SW480 (cell line): ENCODE data around the gene EIF3B.
A peak's percentile ranks its signal among the peaks of the same experiment; 100 is the strongest.
"Not testable (repeated sequence)": the region's sequence is repeated elsewhere in the genome, so short reads cannot be mapped to it uniquely, and the experiment has no call there.

ENCODE experiments used
- DNase-seq: peaks from one replicate; pipeline ENCODE4 v3.0.0-alpha.2; 2016; ENCODE audit warnings: low spot score

Gene EIF3B

DNA sequence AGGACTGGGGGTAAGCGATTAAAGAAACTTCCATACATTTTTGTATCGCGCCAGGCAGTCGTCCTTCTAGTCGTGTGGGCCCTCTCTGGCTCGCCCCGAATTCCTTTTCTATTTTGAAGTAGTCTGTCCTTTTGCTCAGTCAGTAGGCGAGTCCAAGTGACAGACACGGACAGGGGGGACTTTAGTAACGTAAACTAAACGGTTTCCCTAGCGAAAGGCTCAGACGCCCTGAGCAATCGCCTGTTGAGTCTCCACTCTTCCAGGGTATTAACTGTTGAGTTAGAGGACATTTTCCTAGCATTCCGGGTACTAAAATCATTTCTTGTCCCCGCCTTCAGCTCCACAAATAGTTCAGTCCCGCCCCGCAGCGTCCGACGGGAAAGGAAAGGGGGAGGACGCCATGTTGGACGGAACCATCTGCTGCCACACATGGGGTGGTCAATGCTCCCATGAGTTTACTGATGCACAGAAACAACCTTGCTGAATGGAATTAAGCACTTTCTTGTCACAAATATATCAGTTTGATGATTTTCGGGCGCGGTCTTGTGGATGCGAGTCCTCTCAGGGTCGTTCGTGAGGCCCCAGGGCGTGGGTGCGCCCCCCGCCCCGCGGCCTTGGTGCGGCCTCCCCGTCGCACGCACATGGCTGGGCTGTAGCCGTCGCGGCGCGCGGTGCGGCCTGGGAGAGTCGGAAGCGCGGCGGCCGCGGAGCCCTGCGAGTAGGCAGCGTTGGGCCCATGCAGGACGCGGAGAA, at the start of gene EIF3B:
Gene EIF3B (plus strand): TSS at position 642 of the 753 bp plus-strand sequence. CDS start 95 bp downstream, at position 737.
- DNase-seq, result peak; percentile 94

DNA sequence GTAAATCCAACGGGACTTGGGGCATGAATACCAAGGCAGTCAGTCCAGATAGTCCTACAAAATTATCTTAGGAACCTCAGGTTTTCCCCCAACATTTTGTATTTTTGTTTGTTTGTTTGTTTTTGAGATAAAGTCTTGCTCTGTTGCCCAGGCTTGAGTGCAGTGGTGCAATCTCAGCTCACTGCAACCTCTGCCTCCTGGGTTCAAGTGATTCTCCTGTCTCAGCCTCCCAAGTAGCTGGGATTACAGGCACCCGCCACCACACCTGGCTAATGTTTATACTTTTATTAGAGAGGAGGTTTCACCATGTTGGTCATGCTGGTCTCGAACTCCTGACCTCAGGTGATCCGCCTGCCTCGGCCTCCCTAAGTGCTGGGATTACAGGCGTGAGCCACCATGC, 49.4 kb upstream of the EIF3B start:
- DNase-seq, result not testable (repeated sequence)

DNA sequence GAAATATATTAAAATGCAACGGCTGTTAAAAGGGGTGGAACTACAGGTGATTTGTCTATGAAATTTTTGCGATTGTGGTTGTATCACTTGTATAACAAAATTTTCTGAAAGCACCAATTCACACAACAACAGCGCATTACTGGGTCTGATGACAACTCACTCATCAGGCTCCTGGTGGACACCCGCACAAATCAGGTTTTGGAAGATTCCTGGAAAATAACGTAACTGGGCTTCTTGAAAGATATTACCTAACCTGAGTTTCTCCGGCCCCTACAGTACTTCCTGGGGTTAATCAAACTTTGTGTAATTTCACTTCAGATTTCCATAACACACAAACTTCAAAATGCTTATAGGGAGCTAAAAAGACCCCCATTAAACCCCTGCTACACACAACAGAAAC, 47.9 kb upstream of the EIF3B start:
- DNase-seq, result no peak

DNA sequence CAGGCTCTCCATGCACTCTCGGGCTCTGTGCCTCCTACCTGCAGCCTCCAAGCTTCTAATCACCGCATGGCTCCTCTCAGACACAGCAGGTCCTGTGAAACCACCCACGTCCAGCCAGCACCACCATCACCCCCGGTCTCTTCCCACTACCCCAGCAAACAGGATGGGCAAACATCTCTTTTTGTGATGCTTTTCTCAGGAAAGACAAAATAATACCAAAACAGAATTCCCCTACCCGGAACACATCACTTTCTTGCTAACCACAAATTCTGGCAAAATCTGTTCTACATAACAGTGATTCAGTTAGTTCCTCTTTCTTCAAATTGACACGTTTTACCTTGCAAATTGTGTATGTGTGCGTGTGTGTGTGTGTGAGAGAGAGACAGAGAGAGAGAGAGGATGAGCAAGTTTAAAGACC, 46.9 kb upstream of the EIF3B start:
- no peak for DNase-seq

- DNase-seq, result peak; percentile 92
Observed at GRCh38 chr7:2309889-2310331, 44.7 kb upstream of the EIF3B start.

- no peak for DNase-seq
Observed at GRCh38 chr7:2312267-2312929, 42.2 kb upstream of the EIF3B start.

GRCh38 chr7:2313450-2314208, 41.0 kb upstream of the EIF3B start:
- DNase-seq, result peak; percentile 48

DNA sequence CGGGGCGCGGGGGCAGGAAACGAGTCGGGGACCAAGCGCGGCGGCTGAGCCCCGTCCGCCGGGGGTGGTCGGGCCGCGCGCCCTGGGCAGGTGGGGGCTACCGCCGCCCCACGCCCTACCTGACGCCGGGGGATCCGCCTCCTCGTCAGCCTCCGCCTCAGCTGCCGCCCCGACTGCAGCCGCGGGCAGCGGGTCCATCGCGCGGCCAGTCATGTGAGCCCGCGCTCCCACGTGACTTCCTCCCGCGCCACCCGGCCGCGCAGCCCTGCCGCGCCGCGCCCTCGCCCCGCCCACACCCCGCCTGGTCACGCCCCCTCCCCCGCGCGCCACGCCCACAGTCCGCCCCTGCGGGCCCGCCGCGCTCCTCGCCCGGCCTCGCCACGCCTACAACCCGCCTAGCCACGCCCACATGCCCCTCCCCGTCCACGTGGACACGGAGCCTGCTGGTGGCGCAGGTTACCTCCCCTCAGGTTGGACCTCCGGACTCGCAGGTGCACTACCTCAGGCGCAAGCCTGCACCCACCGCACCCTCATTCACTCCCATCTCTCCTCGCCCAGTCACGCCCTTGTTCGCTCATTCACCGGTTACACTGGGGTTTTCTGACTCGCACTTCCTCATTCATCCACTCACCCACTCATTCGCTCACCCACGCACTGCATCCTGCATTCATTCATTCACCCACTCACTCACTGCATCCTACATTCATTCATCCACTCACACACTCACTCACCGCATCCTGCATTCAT, 40.2 kb upstream of the EIF3B start, which contains the start of gene SNX8:
Gene SNX8 (minus strand): TSS at position 233 of the 747 bp plus-strand sequence. CDS start 20 bp downstream, at position 213.
- DNase-seq, result peak; percentile 99

DNA sequence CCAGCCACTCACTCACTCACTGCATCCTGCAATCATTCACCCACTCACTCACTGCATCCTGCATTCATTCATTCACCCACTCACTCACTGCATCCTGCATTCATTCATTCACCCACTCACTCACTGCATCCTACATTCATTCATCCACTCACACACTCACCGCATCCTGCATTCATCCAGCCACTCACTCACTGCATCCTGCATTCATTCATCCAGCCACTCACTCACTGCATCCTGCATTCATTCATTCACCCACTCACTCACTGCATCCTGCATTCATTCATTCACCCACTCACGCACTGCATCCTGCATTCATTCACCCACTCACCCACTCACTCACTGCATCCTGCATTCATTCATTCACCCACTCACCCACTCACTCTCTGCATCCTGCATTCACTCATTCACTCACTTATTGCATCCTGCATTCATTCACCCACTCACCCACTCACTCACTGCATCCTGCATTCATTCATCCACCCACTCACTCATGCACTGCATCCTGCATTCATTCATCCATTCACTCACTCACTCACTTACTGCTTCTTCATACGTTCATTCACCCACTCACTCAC, 39.6 kb upstream of the EIF3B start:
- DNase-seq, result not testable (repeated sequence)

- no peak for DNase-seq
Observed at GRCh38 chr7:2315787-2316186, 38.8 kb upstream of the EIF3B start.

- DNase-seq, result no peak
Observed at GRCh38 chr7:2316578-2316977, 38.0 kb upstream of the EIF3B start.

DNA sequence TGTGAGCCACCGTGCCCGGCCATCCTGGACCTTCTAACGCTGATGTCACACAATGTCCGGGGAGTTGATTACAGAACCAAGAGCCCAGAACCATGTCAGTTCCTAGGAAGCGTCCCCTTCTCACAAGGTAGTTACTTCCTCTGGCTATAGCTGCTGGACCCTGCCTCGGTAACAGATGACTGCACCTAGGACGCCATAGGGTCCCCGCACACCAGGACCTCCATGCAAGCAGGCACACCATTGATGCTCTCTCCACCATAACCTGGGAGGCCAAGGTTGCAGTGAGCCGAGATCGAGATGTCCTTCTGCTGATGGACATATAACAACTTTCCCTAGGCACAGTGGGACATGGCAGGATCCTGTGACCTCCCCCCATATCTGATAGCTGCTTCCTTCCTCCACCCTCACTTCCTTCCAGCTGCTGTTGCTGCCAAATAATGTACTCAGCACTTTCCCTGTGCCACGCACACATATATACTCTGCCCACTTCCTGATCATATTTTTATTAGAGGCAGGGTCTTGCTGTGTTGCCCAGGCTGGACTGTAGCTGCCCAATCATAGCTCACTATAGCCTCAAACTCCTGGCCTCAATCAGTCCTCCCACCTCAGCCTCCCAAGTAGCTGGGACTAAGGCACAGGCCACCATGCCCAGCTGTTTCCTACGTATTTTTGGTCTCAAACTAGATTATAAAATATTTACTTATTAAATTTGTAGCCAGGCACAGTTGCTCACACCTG, 36.9 kb upstream of the EIF3B start:
- no peak for DNase-seq

GRCh38 chr7:2321020-2321419, 33.6 kb upstream of the EIF3B start:
- no peak for DNase-seq

DNA sequence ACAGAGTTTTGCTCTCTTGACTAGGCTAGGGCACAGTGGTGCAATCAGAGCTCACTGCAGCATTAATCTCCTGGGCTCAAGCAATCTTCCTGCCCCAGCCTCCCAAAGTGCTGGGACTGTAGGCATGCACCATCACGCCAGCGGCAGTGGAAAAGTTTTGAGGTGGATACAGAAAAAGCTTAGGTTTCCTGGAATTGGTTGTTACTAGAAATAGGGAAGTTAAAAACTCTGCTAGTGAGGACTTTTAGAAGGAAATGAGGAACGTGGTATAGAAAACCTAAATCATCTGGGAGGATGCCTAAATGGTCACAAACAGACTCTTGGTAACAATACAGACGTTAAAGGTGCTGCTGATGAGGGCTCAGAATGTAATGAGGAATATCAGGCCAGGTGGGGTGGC, 29.5 kb upstream of the EIF3B start:
- DNase-seq, result no peak

GRCh38 chr7:2326951-2327350, 27.7 kb upstream of the EIF3B start:
- no peak for DNase-seq

GRCh38 chr7:2330493-2330892, 24.1 kb upstream of the EIF3B start:
- no peak for DNase-seq

GRCh38 chr7:2331707-2332106, 22.9 kb upstream of the EIF3B start:
- DNase-seq, result no peak

DNA sequence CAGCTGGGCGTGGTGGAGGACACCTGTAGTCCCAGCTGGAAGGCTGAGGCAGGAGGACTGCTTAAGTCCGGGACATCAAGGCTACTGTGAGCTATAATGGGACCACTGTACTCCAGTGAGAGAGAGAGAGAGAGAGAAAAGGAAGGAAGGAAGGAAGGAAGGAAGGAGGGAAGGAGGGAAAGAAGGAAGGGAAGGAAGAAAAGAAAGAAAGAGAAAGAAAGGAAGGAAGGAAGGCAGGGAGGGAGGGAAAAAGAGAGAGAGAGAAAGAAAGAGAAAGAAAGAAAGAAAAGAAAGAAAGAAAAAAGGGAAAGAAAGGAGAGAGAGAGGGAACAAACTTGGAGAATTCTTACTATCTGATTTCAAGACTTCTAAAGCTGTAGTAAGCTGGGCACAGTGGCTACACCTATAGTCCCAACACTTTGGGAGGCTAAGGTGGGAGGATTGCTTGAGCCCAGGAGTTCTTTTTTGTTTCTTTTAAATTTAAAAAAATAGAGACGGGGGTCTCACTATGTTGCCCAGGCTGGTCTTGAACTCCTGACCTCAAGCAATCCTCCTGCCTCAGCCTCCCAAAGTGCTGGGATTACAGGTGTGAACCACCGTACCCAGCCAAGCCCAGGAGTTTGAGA, 21.9 kb upstream of the EIF3B start:
- not testable (repeated sequence) for DNase-seq

DNA sequence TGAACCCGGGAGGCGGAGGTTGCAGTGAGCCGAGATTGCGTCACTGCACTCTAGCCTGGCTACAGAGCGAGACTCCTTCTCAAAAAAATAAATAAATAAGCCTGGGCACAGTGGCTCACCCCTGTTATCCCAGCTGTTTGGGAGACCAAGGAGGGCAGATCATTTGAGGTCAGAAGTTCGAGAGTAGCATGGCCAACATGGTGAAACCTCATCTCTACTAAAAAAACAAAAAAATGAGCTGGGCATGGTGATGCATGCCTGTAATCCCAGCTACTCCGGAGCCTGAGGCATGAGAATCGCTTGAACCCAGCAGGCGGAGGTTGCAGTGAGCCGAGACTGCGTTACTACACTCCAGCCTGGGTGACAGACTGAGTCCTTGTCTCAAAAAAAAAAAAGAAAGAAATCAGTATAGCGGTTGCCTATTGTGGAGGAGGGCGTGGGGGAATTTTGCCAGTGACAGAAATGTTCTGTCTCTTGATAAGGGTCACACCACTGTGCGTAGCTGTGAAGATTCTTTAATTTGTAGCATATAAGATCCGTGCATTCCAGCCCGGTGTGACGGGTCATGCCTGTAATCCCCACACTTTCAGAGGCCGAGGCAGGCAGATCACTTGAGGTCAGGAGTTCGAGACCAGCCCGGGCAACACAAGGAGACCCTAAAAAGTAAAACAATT, 17.9 kb upstream of the EIF3B start:
- no peak for DNase-seq
